GM12874 (cell line): Measurements from ENCODE around the gene RALGDS.

Experiments
- TF ChIP-seq, protein P1 (sequence below): IDR thresholded peaks from 2 replicates; pipeline ENCODE4 v1.5.1; 2011; ENCODE audit warnings: low read depth, mild to moderate bottlenecking, control low read depth, low read length, moderate library complexity; ENCODE audit not compliant: insufficient read depth

Gene RALGDS

DNA sequence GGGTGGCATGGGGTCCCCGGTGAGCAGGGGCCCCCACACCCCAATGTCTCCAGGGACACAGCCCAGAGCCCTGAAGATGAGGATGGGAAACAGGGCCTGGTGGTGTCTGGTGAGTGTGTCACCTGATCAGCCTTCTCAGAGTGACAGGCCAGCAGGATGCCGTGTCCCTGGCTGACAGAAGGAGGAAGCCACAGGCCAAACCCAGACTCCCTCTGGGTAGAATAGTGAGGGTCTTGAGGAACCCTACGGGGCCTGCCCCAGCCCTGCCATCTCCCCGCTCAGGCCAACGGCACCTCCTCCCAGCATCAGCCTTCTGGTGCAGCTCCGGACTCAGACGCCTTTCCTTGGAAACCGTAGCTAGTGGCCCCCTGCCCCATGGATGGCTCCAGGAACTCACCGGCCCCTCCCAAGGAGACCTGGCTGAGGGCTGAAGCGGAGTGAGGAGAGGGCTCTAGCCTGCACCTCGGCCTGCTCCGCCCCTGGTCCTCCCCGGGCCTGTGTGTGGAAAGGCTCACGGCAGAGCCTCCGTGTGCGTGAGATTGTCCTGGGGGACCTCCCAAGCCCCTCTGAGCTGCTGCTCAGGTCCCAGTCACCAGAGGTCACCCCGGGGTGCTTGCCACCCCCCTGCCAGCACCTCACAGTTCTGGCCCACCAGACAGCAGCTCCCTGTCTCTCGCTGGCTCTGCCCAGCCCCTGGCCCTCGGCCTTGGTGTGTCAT lies 6.0 kb downstream of the RALGDS start:
- TF ChIP-seq, protein P1, sequence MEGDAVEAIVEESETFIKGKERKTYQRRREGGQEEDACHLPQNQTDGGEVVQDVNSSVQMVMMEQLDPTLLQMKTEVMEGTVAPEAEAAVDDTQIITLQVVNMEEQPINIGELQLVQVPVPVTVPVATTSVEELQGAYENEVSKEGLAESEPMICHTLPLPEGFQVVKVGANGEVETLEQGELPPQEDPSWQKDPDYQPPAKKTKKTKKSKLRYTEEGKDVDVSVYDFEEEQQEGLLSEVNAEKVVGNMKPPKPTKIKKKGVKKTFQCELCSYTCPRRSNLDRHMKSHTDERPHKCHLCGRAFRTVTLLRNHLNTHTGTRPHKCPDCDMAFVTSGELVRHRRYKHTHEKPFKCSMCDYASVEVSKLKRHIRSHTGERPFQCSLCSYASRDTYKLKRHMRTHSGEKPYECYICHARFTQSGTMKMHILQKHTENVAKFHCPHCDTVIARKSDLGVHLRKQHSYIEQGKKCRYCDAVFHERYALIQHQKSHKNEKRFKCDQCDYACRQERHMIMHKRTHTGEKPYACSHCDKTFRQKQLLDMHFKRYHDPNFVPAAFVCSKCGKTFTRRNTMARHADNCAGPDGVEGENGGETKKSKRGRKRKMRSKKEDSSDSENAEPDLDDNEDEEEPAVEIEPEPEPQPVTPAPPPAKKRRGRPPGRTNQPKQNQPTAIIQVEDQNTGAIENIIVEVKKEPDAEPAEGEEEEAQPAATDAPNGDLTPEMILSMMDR, result no peak

DNA sequence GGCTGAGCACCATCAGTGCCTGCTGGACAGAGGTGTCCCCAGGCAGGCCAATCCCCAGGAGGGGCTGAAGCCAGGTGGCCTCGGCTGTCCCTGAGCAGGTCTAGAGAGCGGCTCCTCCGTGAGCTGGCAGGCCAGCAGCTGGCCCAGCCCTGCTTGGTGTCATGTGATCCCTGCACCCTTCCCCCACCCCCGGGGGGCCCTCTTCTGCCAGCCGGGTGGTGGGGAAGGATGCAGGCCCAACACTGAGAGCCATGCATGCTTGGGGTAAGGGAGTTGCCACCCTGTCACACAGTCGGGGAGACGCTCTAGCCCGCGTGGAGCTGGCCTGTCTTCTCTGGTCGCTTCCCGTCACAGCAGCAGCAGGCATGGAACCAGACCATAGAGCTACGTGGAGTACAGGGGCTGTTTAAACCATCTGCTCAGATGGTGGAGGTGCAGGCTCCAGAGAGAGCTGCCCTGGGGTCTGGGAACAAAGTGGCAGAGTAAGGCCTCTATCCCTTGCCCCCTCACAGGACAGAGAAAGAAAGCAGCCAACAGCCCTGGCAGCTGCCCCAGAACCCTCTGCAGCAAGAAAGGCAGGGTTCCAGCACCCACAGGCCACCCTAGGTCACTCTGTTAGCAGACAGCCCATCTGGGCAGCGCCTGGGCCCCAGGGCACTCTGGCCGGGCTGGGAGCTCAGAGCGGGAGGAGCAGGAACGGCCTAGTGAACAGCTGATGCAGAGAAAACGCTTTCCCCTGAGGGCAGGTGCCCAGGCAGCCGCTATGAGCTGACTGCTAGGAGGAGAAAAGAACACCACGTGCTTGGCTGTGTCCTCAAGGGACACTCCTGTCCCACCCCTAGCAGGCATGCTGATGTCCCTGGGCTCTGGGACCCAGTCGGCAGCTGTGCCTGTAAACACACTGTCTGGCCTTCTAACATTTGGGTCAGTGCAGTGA lies 6.8 kb downstream of the RALGDS start:
- TF ChIP-seq, protein P1, result no peak

DNA sequence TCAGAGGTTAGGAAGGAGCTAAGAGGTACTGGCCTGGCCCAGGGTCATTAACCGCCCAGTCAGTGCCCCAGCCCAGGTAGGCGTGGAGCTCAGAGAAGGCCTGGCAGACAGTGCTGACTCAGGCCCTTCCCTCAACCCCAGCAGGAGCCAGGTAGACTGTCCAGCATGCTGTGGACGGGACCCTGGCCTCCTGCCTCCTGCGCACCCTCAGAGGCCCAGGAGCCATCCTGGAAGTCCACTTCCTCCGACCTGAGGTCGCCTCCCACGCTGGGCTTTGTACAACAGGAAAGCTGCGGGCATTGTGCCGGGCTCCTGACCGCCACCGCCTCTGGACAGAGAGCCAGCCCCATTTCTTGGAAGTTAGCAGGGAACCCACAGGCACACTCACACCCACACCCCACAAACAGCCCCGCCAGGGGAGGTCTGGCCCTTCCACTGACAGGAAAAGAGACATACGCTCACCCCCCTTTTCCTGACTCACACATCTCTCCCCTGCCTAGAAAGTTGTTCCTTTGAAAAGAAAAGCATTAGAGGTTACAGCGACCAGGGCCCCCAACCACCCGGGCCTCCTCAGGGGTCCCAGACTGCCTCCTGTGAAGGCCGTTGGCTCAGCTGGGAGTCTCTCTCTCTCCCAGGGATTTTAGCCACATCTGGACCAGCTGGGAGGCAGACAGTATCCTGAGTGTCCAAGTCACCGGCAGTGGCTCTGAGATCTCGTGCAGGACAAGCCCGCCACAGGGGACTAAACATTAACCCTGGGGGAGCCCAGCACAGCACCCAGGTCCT lies 7.7 kb downstream of the RALGDS start:
- TF ChIP-seq, protein P1, result no peak

DNA sequence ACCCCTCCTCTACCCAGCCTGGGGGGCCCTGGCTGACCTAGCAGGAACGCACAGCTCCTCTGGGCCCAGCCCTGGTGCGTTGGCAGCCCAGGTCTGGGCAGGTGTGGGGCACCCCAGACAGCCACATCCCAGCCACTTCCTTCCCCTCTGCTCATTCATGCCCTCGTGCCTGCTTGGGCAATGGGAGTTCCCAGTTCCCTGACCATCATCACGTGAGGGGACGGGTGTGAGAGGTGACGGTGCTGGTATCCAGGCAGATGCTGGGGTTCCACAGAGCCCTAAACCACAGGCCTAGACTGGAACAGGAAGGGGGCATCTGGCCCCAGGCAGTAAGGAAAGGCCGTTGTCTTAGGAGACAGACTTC lies 8.4 kb downstream of the RALGDS start:
- TF ChIP-seq, protein P1, result no peak

DNA sequence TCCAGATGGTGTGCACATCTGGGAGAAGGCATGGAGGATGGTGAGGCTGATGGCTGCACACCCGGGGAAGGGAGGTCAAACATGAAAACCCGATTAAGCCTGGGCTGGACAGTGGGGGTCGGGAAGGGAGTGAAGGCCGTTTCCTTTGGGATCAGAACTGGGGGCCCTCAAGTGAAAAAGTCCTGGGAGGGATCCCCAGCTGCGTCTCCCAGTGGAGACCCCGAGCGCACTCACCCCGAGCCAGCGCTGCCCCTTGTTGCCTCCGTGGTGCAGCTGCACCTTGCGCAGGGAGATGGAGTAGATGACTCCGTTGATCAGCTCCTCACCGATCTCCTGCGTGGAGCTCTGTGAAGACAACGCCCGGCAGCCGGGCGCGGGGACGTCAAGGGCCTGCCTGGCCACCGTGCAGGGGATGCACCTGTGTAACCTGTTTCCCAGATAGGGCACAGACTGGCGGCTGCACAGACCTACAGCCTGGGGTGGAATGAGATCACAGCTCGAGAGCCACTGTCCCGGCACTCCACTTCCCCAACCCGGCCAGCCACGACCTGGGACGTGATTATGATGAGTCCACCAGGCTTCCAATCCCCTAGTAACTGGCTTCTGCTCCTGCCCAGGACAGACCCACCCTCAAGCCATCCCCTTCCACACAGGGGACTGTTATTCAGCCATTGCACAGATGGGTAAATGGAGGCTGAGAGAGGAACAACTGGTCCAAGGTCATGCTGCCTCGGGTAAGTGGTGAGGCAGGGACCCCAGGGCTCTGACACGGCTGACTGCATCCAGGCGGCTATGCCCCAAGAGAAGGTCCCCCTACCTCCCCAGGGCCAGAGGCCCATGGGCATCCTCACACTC lies 9.0 kb downstream of the RALGDS start:
- TF ChIP-seq, protein P1, result no peak

DNA sequence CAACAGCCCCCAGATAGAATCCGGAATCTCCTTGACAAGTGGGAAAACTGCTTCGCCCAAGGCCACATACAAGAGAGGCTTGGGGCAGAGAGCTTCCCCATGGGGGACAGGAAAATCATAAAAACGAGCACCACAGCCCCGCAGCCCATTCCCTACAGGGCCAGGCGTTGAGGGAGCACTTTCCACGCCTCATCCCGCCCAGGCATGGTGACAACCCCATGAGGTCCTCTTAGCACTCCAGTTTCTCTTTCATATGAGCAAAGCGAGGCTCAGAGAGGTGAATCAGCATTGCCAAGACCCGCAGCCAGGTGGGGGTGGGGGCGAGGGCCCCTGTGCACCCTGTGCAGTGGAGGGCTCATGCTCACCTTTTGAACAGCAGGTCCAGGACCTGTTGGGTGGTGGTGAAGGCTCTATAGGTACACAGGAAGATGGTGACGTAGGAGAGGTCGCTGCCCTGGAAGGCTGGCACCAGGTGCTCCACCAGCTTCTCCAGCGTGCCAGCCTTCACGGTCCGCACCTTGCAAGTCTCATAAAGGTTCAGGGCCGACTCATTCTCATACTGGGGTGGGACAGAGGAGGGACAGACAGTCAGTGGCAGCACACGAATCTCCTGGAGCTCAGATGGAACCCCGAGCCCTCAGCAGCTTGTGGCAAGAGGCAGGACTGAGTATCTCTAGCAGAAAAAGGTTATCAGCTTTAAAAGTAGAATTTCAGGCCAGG lies 10.9 kb downstream of the RALGDS start:
- TF ChIP-seq, protein P1, result no peak
